Parathyroid adenoma (tissue), 2 donors: ENCODE data around the gene CACNA1C.

Experiments used
- H2AFZ ChIP-seq: fragments of 300-600 bp; sonication (generic); one replicate; pipeline ENCODE4 v1.7.0; 2017; ENCODE audit warnings: antibody characterized with exemption, mild to moderate bottlenecking
- H3K27ac ChIP-seq: fragments of 300-600 bp; sonication (generic); one replicate; pipeline ENCODE4 v1.7.0; 2017
- H3K27me3 ChIP-seq: fragments of 300-600 bp; sonication (generic); one replicate; pipeline ENCODE4 v1.7.0; 2017; ENCODE audit warnings: low read length; ENCODE audit not compliant: control insufficient read depth, insufficient read depth
- H3K36me3 ChIP-seq: fragments of 300-600 bp; sonication (generic); one replicate; pipeline ENCODE4 v1.7.0; 2017; ENCODE audit warnings: low read length; ENCODE audit not compliant: control insufficient read depth, insufficient read depth
- H3K4me1 ChIP-seq: fragments of 300-600 bp; sonication (generic); one replicate; pipeline ENCODE4 v1.7.0; 2017; ENCODE audit warnings: control low read depth
- H3K4me2 ChIP-seq: fragments of 300-600 bp; sonication (generic); one replicate; pipeline ENCODE4 v1.7.0; 2017; ENCODE audit warnings: low read length
- H3K4me3 ChIP-seq: fragments of 300-600 bp; sonication (generic); one replicate; pipeline ENCODE4 v1.7.0; 2017; ENCODE audit warnings: low read depth, low read length
- H3K79me2 ChIP-seq: fragments of 300-600 bp; sonication (generic); one replicate; pipeline ENCODE4 v1.7.0; 2017; ENCODE audit warnings: control low read depth
- H3K9ac ChIP-seq: fragments of 300-600 bp; sonication (generic); one replicate; pipeline ENCODE4 v1.7.0; 2017; ENCODE audit warnings: mild to moderate bottlenecking
- H3K9me3 ChIP-seq: fragments of 300-600 bp; sonication (generic); one replicate; pipeline ENCODE4 v1.7.0; 2017; ENCODE audit warnings: low read length; ENCODE audit not compliant: control insufficient read depth
- TF ChIP-seq, protein P1 (sequence below): fragments of 300-600 bp; sonication (generic); IDR thresholded peaks from one replicate; pipeline ENCODE4 v1.7.0; 2017; ENCODE audit warnings: antibody characterized with exemption, mild to moderate bottlenecking
- donor health status: primary hyperparathyroidism.

The CACNA1C gene

DNA sequence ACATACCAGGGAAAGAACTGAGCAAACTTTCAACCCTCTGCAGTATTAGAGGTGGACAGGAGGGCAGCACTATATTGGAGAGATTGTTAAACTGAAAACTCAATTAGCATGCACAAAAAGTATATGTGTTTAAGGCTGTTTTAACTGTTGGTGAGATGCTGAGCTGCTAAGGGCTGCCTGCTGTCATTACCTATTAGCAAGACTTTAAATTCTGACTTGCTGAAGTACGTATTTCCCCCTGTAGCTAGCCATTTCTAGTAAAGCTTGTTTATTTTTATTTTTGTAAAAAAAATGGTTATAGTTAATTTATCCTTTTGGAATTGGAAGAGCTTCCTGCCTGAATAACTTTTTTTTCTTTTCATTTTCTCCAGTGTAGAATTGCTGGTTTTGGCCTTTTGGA, 92.2 kb downstream of the CACNA1C start:
- no peaks in the 10 kb centered on the region for H3K27me3 ChIP-seq
- no peak overlapping the region for H3K27ac ChIP-seq
- TF ChIP-seq, protein P1, sequence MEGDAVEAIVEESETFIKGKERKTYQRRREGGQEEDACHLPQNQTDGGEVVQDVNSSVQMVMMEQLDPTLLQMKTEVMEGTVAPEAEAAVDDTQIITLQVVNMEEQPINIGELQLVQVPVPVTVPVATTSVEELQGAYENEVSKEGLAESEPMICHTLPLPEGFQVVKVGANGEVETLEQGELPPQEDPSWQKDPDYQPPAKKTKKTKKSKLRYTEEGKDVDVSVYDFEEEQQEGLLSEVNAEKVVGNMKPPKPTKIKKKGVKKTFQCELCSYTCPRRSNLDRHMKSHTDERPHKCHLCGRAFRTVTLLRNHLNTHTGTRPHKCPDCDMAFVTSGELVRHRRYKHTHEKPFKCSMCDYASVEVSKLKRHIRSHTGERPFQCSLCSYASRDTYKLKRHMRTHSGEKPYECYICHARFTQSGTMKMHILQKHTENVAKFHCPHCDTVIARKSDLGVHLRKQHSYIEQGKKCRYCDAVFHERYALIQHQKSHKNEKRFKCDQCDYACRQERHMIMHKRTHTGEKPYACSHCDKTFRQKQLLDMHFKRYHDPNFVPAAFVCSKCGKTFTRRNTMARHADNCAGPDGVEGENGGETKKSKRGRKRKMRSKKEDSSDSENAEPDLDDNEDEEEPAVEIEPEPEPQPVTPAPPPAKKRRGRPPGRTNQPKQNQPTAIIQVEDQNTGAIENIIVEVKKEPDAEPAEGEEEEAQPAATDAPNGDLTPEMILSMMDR, result no peak
- H3K36me3 ChIP-seq, result no peaks in the 10 kb centered on the region
- no peaks in the 10 kb centered on the region for H3K4me1 ChIP-seq
- H3K79me2 ChIP-seq, result no peaks in the 10 kb centered on the region
- no peak overlapping the region for H3K9ac ChIP-seq
- H2AFZ ChIP-seq, result no peak overlapping the region
- H3K9me3 ChIP-seq, result no peaks in the 10 kb centered on the region
- no peak overlapping the region for H3K4me3 ChIP-seq
- no peak overlapping the region for H3K4me2 ChIP-seq

DNA sequence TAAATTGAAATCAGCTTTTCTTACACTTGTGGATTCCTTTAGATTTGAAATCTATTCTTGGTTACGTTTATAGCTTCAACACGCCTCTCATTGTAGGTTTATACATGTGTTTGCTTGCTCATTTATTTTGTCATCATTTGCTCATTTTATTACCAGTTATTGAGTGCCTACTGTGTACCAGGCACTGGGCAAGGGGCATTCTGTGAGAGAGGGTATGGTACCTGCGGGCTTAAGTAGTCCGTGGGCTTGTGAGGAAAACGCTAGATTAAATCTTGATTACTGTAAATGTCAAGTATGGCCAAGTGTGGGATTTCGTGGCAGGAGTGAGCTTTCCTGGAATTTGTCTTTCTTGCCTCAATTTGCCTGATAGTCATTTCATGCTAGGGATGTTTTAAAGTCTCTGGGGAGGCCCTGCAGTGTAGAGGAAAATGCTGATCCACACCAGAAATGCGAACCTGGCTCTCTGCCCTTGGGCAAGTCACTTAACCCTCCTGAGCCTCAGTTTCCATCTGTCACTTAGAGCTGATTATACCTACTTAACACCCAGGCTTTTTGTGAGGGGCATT, 92.7 kb downstream of the CACNA1C start:
- Histone ChIP-seq H3K4me3 (no peak overlapping the region), H3K27ac (no peak overlapping the region), H3K4me1 (no peaks in the 10 kb centered on the region), H3K27me3 (no peaks in the 10 kb centered on the region), H3K79me2 (no peaks in the 10 kb centered on the region), H3K9me3 (no peaks in the 10 kb centered on the region), H3K4me2 (no peak overlapping the region), H3K9ac (no peak overlapping the region), H3K36me3 (no peaks in the 10 kb centered on the region), H2AFZ (no peak overlapping the region)
- TF ChIP-seq, protein P1, result no peak

DNA sequence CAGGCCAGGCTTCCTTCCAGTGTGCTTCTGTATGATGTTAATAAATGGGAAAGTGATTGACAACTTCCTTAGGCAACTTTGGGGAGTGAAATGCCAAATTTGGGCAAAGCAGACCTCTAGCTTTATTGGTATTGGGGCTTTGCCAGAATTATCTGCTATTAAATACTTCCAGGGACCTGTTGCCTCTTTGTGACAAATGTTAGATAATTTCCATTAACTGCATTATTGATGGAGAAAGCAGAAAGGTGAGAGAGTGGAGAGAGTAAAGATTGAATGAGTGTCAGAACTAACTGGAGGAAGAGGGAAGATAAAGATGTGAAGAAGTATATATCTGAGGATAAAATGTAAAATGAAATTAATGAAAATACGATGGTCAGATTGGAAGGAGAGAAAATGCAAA, 94.5 kb downstream of the CACNA1C start:
- Histone ChIP-seq H3K36me3 (no peaks in the 10 kb centered on the region), H3K9me3 (no peaks in the 10 kb centered on the region), H3K4me2 (no peak overlapping the region), H3K27ac (no peak overlapping the region), H2AFZ (no peak overlapping the region), H3K4me1 (no peaks in the 10 kb centered on the region), H3K79me2 (no peaks in the 10 kb centered on the region), H3K4me3 (no peak overlapping the region), H3K27me3 (no peaks in the 10 kb centered on the region), H3K9ac (no peak overlapping the region)
- TF ChIP-seq, protein P1, result no peak

DNA sequence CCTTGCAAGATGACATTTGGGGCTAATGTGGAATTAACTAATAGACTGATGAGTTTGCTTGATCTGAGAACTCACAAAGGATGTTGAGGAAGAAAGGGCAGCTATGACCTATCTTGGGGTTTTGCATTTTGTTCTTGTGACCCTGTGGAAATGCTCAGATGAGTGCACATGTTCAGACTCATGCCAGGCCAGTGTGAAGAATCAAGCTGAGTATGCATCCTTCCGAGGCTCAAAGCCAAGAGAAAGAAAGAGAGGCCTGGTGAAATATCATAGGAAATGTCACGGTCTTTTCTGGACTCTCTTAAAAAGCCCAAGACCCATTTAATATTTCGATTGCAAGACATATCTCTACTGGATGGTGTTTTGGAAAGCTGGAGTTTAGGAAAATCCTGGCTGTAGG, 96.3 kb downstream of the CACNA1C start:
- Histone ChIP-seq H2AFZ (no peak overlapping the region), H3K4me1 (no peaks in the 10 kb centered on the region), H3K79me2 (no peaks in the 10 kb centered on the region), H3K4me3 (no peak overlapping the region), H3K36me3 (no peaks in the 10 kb centered on the region), H3K9me3 (no peaks in the 10 kb centered on the region), H3K9ac (no peak overlapping the region), H3K4me2 (no peak overlapping the region), H3K27ac (no peak overlapping the region), H3K27me3 (no peaks in the 10 kb centered on the region)
- TF ChIP-seq, protein P1, result no peak

DNA sequence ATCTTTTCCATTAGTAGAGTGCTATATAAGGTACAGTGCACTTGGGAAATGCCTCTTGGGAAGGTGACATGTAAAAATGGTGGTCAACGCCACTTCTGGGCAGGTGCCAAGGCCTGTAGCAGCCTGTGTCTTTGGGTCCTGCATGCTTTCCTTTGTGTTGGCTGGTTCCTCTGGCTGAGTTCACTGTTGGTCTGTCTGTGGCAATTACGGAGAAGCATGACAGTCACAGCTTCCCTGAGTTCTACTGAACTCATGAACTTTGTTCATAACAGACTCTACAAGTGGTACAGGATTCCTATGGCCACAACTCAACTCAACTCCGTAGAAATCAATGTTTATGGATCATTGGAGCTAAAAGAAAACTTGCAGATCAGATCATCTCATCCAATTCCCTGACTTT, 98.0 kb downstream of the CACNA1C start:
- Histone ChIP-seq H3K27ac (no peak overlapping the region), H2AFZ (no peak overlapping the region), H3K4me3 (no peak overlapping the region), H3K36me3 (no peaks in the 10 kb centered on the region), H3K79me2 (no peaks in the 10 kb centered on the region), H3K27me3 (no peaks in the 10 kb centered on the region), H3K9me3 (no peaks in the 10 kb centered on the region), H3K4me1 (no peaks in the 10 kb centered on the region), H3K9ac (no peak overlapping the region), H3K4me2 (no peak overlapping the region)
- TF ChIP-seq, protein P1, result no peak
